Lower leg skin (tissue), 4 donors: ENCODE data around the gene CMTM3. TPM values are rescaled to one million over a fixed set of nuclear protein-coding genes. Genes with fewer than 3 reads are reported as not detected.
"Not testable (repeated sequence)": the region's sequence is repeated elsewhere in the genome, so short reads cannot be mapped to it uniquely, and the experiment has no call there.

Source experiments
- DNase-seq, 2 donors: peaks; one replicate each; pipeline ENCODE4 v3.0.0-alpha.2; 2019; ENCODE audit warnings: low spot score in 2 of 2
- H3K4me3 ChIP-seq: fragments of 200-600 bp; sonication (generic); 2 replicates; pipeline ENCODE4 v1.5.1; 2017; ENCODE audit warnings: mild to moderate bottlenecking, low read depth; ENCODE audit not compliant: poor library complexity, severe bottlenecking
- CTCF ChIP-seq, 3 donors: fragments of 450-650 bp; IDR thresholded peaks; one replicate each; pipeline ENCODE4 v1.5.1; 2016; ENCODE audit warnings: antibody characterized with exemption in 3 of 3, mild to moderate bottlenecking in 3 of 3, moderate library complexity in 2 of 3
- POLR2A ChIP-seq, 2 donors: fragments of 450-650 bp; IDR thresholded peaks; one replicate each; pipeline ENCODE4 v1.6.1; 2016 to 2017; ENCODE audit warnings: antibody characterized with exemption in 2 of 2, mild to moderate bottlenecking in 1 of 2, moderate library complexity in 1 of 2
- WGBS, 2 donors: methylation state at CpG; one replicate each; pipeline ENCODE4 v1.1.5; 2018; 5-methylcytosine and 5-hydroxymethylcytosine counted together
- intact Hi-C: fragments of 100-400 bp; cut with DNase I; formaldehyde crosslinking; loops from one replicate; pipeline ENCODE4 v1.15.0; 2023; ENCODE audit warnings: low total_unique reads
- total RNA-seq, 4 donors: library from RNA; depleted of rRNA; stranded (reverse); fragments of >200 nt; gene quantifications; one replicate each; pipeline ENCODE4 v1.1.0, GENCODE V29; 2016

The CMTM3 gene
- total RNA-seq, 4 donors from 2014 or later = 7.9 to 15.9 (median 10.0) TPM

GRCh38 chr16:66563574-66564334 is 40.8 kb upstream of the CMTM3 start:
- WGBS, 2 donors = 91% methylated on average over 2 of the region's 2 CpGs
- DNase-seq = no peak
- no peak overlapping the region for H3K4me3 ChIP-seq
- intact Hi-C loops = no loop called here
- TF ChIP-seq CTCF (IDR thresholded peaks at IDR 0.05) (no peak), POLR2A (IDR thresholded peaks at IDR 0.05) (no peak)

GRCh38 chr16:66566051-66566901 is 38.2 kb upstream of the CMTM3 start, which contains the start of gene CMTM1:
Gene CMTM1 (plus strand): TSS chr16:66566439. CDS start chr16:66566514, 75 bp downstream.
- WGBS, 2 donors = 92 to 95% methylated on average over 46 to 53 of the region's 54 CpGs
- DNase-seq = no peak
- TF ChIP-seq CTCF (IDR thresholded peaks at IDR 0.05) = no peak
- TF ChIP-seq POLR2A (IDR thresholded peaks at IDR 0.05) = no peak
- H3K4me3 ChIP-seq = no peak within 1 kb of the TSS
- intact Hi-C loops = no loop called here

GRCh38 chr16:66567270-66567669 is 37.2 kb upstream of the CMTM3 start:
- WGBS, 2 donors = 86 to 99% methylated on average over 3 of the region's 3 CpGs
- H3K4me3 ChIP-seq, intact Hi-C loops, DNase-seq: not testable (repeated sequence)

GRCh38 chr16:66568355-66568754 is 36.1 kb upstream of the CMTM3 start:
- no peak for TF ChIP-seq POLR2A (IDR thresholded peaks at IDR 0.05)
- no peak for TF ChIP-seq CTCF (IDR thresholded peaks at IDR 0.05)
- no peak overlapping the region for H3K4me3 ChIP-seq
- no peak for DNase-seq
- 94 to 96% methylated on average over 2 of the region's 2 CpGs for WGBS, 2 donors
- intact Hi-C loops = no loop called here

GRCh38 chr16:66569131-66569530 is 35.4 kb upstream of the CMTM3 start:
- no peak for DNase-seq
- intact Hi-C loops = no loop called here
- WGBS, 2 donors = 93 to 96% methylated on average over 1 of the region's 1 CpG
- no peak for TF ChIP-seq POLR2A (IDR thresholded peaks at IDR 0.05)
- TF ChIP-seq CTCF (IDR thresholded peaks at IDR 0.05) = no peak
- no peak overlapping the region for H3K4me3 ChIP-seq

- intact Hi-C loops = no loop called here
- no peak for TF ChIP-seq POLR2A (IDR thresholded peaks at IDR 0.05)
- TF ChIP-seq CTCF (IDR thresholded peaks at IDR 0.05) = no peak
- no peak for DNase-seq
These were observed 34.6 kb upstream of the CMTM3 start for GRCh38 chr16:66569827-66570405.

More at GRCh38 chr16:66569827-66570405, 34.6 kb upstream of the CMTM3 start:
- 55 to 63% methylated on average over 3 of the region's 3 CpGs for WGBS, 2 donors
- H3K4me3 ChIP-seq = no peak overlapping the region
